H1 (cell line): Measurements from ENCODE around the gene CENPO. TPM values are rescaled to one million over a fixed set of nuclear protein-coding genes. Genes with fewer than 3 reads are reported as not detected.

Experiments used
- ATF2 ChIP-seq: IDR thresholded peaks from 2 replicates; pipeline ENCODE4 v1.6.1; 2012; ENCODE audit warnings: low read length, inconsistent platforms
- JUND ChIP-seq: IDR thresholded peaks from 2 replicates; pipeline ENCODE4 v1.6.1; 2011; ENCODE audit warnings: mild to moderate bottlenecking, improper control_type of control experiment, low read length
- polyA plus RNA-seq, 7 experiments: library from polyadenylated mRNA; depleted of rRNA in 3 of 7; stranded (reverse) in 5 of 7; unstranded in 2 of 7; fragments of >200 nt in 5 of 7; fragments of 200-250 nt in 2 of 7; gene quantifications; 1 replicate in 5 of 7; 2 replicates in 1 of 7; 4 replicates in 1 of 7; pipeline versions ENCODE4 v1.2.1 to v1.2.3, GENCODE V29; 2011 to 2013; ENCODE audit warnings: missing spikeins in 2 of 7, mixed read lengths in 2 of 7
- total RNA-seq: library from RNA; stranded (reverse); fragmentation: NEBNext Ultra II Directional; extraction: Animal tissue kit (Norgen Biotek cat#: 25700); gene quantifications from 2 replicates; pipeline ENCODE4 v1.2.1, GENCODE V29; 2021

The CENPO gene
- total and polyA plus RNA-seq, 2 of the 8 experiments (the other 6 are each of a cell fraction or from before 2014, with no cell fraction given), result 34.4 to 46.3 TPM

GRCh38 chr2:24838541-24838940, 45.3 kb downstream of the CENPO start (continued):
- TF ChIP-seq ATF2 (no peak), JUND (no peak)
